Measurements from ENCODE around the gene DDIT4. TPM values are rescaled to one million over a fixed set of nuclear protein-coding genes. Genes with fewer than 3 reads are reported as not detected.

DDIT4 gene
- total and polyA plus RNA-seq, 9 of the 15 experiments (the other 6 are each of a cell fraction or from before 2014, with no cell fraction given): 8.2 to 675 (median 159) TPM

DNA sequence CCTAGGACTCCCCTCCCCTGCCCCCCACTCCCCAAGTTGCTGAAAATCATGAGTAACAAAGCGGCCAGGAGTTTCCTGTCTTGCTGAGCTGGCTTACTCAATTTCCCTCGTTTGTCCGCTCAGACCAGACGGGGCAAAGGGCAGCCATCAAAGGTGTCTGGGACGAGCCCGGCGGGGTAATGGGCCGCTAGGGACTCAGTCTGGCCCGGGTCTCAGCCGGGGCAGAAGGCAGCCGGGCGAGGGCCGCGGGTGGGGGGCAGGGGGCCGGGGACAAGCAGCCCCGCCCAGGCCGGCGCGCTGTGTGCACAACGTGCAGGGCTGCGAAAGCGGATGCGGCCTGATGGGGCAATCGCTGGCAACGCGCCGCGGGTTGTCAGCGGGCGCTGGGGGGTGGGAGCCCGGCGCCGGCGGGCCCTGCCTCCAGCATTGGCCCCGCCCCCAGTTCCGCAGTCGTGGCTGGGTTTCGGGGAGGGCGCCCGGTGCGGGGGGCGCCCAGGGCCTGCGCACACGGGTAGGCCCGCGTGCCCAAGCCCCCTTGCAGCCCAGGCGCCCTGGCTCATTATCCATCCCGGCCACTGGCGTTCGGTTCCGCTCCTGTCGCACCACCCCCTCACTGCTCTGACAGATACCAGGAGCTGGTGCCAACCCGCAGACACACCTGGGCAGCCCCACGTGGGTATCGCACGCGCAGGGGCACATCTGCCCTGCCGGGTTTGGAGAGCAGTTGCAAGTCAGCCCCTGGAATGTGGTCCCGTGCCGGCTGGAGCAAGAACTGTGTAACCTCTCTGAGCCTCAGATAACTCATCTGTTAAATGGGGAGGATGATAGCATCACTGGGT lies 45.9 kb downstream of the DDIT4 start (continued):
- TF ChIP-seq NBN (IDR thresholded peaks at IDR 0.05; ENCODE audit: low read depth): no peak
- TF ChIP-seq USF2 (CRISPR knock-in tag; IDR thresholded peaks at IDR 0.05): no peak
- no peak for TF ChIP-seq KAT7 (CRISPR knock-in tag; IDR thresholded peaks at IDR 0.05; ENCODE audit: borderline replicate concordance)
- TF ChIP-seq L3MBTL2 (IDR thresholded peaks at IDR 0.05): no peak
- no peak for TF ChIP-seq FOSL1 (tag; conservative IDR thresholded peaks at IDR 0.05)
- TF ChIP-seq RFX1 (IDR thresholded peaks at IDR 0.05): no peak
- TF ChIP-seq BRD4 (IDR thresholded peaks at IDR 0.05): 0 out of 2 replicates have a peak, but pooled peaks have one; percentile 51
- 0 out of 2 replicates have a peak, but pooled peaks have one; percentile 9 for TF ChIP-seq SNAPC5 (CRISPR knock-in tag; IDR thresholded peaks at IDR 0.05)
- TF ChIP-seq, protein P1, sequence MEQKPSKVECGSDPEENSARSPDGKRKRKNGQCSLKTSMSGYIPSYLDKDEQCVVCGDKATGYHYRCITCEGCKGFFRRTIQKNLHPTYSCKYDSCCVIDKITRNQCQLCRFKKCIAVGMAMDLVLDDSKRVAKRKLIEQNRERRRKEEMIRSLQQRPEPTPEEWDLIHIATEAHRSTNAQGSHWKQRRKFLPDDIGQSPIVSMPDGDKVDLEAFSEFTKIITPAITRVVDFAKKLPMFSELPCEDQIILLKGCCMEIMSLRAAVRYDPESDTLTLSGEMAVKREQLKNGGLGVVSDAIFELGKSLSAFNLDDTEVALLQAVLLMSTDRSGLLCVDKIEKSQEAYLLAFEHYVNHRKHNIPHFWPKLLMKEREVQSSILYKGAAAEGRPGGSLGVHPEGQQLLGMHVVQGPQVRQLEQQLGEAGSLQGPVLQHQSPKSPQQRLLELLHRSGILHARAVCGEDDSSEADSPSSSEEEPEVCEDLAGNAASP (IDR thresholded peaks at IDR 0.05): no peak
- no peak for TF ChIP-seq NR2C1 (IDR thresholded peaks at IDR 0.05)
- peak; percentile 62 for TF ChIP-seq NR2C1 (tag; IDR thresholded peaks at IDR 0.05)
- no peak; the same call in 1 of the 2 replicates for TF ChIP-seq NR4A1 (CRISPR knock-in tag; IDR thresholded peaks at IDR 0.05)
- peak; percentile 84 for TF ChIP-seq NR4A1 (tag; IDR thresholded peaks at IDR 0.05)
- TF ChIP-seq SMAD1 (IDR thresholded peaks at IDR 0.05; ENCODE audit: low read depth, low read length, partially characterized antibody): no peak
- TF ChIP-seq COPS2 (conservative IDR thresholded peaks at IDR 0.05): no peak
- no peak for TF ChIP-seq CCNT2 (IDR thresholded peaks at IDR 0.05; ENCODE audit: borderline replicate concordance, extremely low read depth, insufficient read length, low read depth, low read length)
- no peak for TF ChIP-seq RBM39 (optimal IDR thresholded peaks at IDR 0.05; ENCODE audit: low read depth, low read length)
- peak in 1 of 2 experiments; percentile 71; a peak in 1 of 4 replicates for TF ChIP-seq RCOR1 (IDR thresholded peaks at IDR 0.05; ENCODE audit: borderline replicate concordance in 1 of 2, low read depth in 2 of 2, low read length in 2 of 2)
- TF ChIP-seq ZNF165 (CRISPR knock-in tag; IDR thresholded peaks at IDR 0.05; ENCODE audit: borderline replicate concordance): no peak
- TF ChIP-seq SIN3B (IDR thresholded peaks at IDR 0.05; ENCODE audit: low read depth): 0 out of 2 replicates have a peak, but pooled peaks have one; percentile 8
- no peak for TF ChIP-seq NFYB (IDR thresholded peaks at IDR 0.05; ENCODE audit: extremely low read depth, insufficient read length)
- TF ChIP-seq MAFF (IDR thresholded peaks at IDR 0.05; ENCODE audit: low read length): no peak
- TF ChIP-seq HMGN3 (IDR thresholded peaks at IDR 0.05; ENCODE audit: borderline replicate concordance, extremely low read depth, insufficient read length, low read depth, low read length): no peak
- TF ChIP-seq ZNF707 (CRISPR knock-in tag; conservative IDR thresholded peaks at IDR 0.05): 0 out of 2 replicates have a peak, but pooled peaks have one; percentile 34
- no peak for TF ChIP-seq MNT (conservative IDR thresholded peaks at IDR 0.05)
- no peak for TF ChIP-seq KHSRP (IDR thresholded peaks at IDR 0.05)
- TF ChIP-seq FUS (optimal IDR thresholded peaks at IDR 0.05; ENCODE audit: low read depth, low read length): no peak
